ENCODE results near the gene GPR157. TPM values are rescaled to one million over a fixed set of nuclear protein-coding genes. Genes with fewer than 3 reads are reported as not detected.

GPR157 gene
- total and polyA plus RNA-seq, 4 experiments from 2014 or later: 1.6 to 10.9 (median 4.8) TPM

- ChIA-PET CTCF (ENCODE audit: partially characterized antibody) (no interaction called here), POLR2A (ENCODE audit: partially characterized antibody) (no interaction called here)
- Histone ChIP-seq H3K4me3 (ENCODE audit: low read length in 2 of 2) (no peak overlapping the region), H3K36me3 (ENCODE audit: insufficient read depth, low read length) (no peaks in the 10 kb centered on the region), H3K27ac (ENCODE audit: low read depth, low read length) (no peak overlapping the region), H3K27me3 (ENCODE audit: insufficient read depth, low read length) (no peaks in the 10 kb centered on the region), H3K9me3 (ENCODE audit: control insufficient read depth in 1 of 2, low read length in 2 of 2) (no peaks in the 10 kb centered on the region), H3K4me1 (ENCODE audit: insufficient read depth, low read length) (no peaks in the 10 kb centered on the region)
- DNase-seq: no peak
- H3K4me3 Mint-ChIP-seq: no peak overlapping the region
- no peaks in the 10 kb centered on the region for H3K4me1 Mint-ChIP-seq
- intact Hi-C loops (cut with micrococcal nuclease): no loop called here
- H3K27ac Mint-ChIP-seq: no peak overlapping the region
- H3K36me3 Mint-ChIP-seq: no peaks in the 10 kb centered on the region
- H3K27me3 Mint-ChIP-seq: peaks cover 8 to 12% of the 10 kb centered on the region in 2 donors
- peaks cover 0 to 2% (median 0%) of the 10 kb centered on the region in 8 donors for H3K9me3 Mint-ChIP-seq
Observed at GRCh38 chr1:9066945-9067807, 61.7 kb downstream of the GPR157 start.

DNA sequence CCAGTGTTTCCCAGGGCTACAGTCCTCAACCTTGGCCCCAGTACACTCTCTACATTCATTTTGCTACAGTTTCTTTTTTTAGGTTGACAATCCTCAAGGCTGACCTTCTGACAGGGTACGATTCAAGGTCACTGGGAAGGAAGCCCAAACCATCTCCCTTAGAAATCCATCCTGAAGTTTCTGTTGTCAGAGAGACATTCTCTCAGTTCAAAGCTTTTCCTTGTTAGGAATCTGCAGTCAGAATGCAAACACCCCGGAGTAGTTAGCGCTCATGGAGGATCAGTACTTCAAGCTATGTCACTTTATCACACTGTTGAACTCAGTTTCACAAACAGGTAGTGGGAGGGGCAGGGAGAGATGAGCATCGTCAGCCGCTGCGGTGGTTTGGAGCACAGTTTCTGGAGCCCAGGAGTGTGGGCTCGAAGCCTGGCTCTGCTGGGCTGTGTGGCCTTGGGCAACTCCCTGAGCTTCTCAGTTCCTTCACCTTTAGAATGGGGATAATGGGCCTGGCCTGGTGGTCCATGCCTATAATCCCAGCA lies 63.6 kb downstream of the GPR157 start:
- peaks cover 0 to 2% (median 0%) of the 10 kb centered on the region in 8 donors for H3K9me3 Mint-ChIP-seq

GRCh38 chr1:9062846-9063245 lies 66.1 kb downstream of the GPR157 start:
- no peaks in the 10 kb centered on the region for H3K36me3 ChIP-seq (ENCODE audit: insufficient read depth, low read length)
- no peak overlapping the region for H3K4me3 ChIP-seq (ENCODE audit: low read length in 2 of 2)
- no peaks in the 10 kb centered on the region for H3K36me3 Mint-ChIP-seq
- H3K27ac ChIP-seq (ENCODE audit: low read depth, low read length): no peak overlapping the region
- POLR2A ChIA-PET (ENCODE audit: partially characterized antibody): no interaction called here
- intact Hi-C loops (cut with micrococcal nuclease): no loop called here
- H3K4me1 ChIP-seq (ENCODE audit: insufficient read depth, low read length): no peaks in the 10 kb centered on the region
- H3K27me3 Mint-ChIP-seq: peaks cover 3 to 11% of the 10 kb centered on the region in 2 donors
- H3K4me3 Mint-ChIP-seq: no peak overlapping the region
- CTCF ChIA-PET (ENCODE audit: partially characterized antibody): no interaction called here
- H3K27me3 ChIP-seq (ENCODE audit: insufficient read depth, low read length): no peaks in the 10 kb centered on the region
- no peak overlapping the region for H3K27ac Mint-ChIP-seq
- H3K4me1 Mint-ChIP-seq: no peaks in the 10 kb centered on the region
- DNase-seq: no peak
- peaks cover 0 to 2% (median 0%) of the 10 kb centered on the region in 8 donors for H3K9me3 Mint-ChIP-seq
- H3K9me3 ChIP-seq (ENCODE audit: control insufficient read depth in 1 of 2, low read length in 2 of 2): no peaks in the 10 kb centered on the region

More for the DNA sequence above, 63.6 kb downstream of the GPR157 start:
- Histone ChIP-seq H3K4me3 (ENCODE audit: low read length in 2 of 2) (no peak overlapping the region), H3K27me3 (ENCODE audit: insufficient read depth, low read length) (no peaks in the 10 kb centered on the region), H3K36me3 (ENCODE audit: insufficient read depth, low read length) (no peaks in the 10 kb centered on the region), H3K4me1 (ENCODE audit: insufficient read depth, low read length) (no peaks in the 10 kb centered on the region), H3K27ac (ENCODE audit: low read depth, low read length) (no peak overlapping the region), H3K9me3 (ENCODE audit: control insufficient read depth in 1 of 2, low read length in 2 of 2) (no peaks in the 10 kb centered on the region)
- no peak overlapping the region for H3K4me3 Mint-ChIP-seq
- H3K4me1 Mint-ChIP-seq: no peaks in the 10 kb centered on the region
- DNase-seq: no peak
- H3K27ac Mint-ChIP-seq: no peak overlapping the region
- no peaks in the 10 kb centered on the region for H3K36me3 Mint-ChIP-seq
- CTCF ChIA-PET (ENCODE audit: partially characterized antibody): no interaction called here
- peaks cover 9 to 14% of the 10 kb centered on the region in 2 donors for H3K27me3 Mint-ChIP-seq
- POLR2A ChIA-PET (ENCODE audit: partially characterized antibody): no interaction called here
- intact Hi-C loops (cut with micrococcal nuclease): no loop called here

DNA sequence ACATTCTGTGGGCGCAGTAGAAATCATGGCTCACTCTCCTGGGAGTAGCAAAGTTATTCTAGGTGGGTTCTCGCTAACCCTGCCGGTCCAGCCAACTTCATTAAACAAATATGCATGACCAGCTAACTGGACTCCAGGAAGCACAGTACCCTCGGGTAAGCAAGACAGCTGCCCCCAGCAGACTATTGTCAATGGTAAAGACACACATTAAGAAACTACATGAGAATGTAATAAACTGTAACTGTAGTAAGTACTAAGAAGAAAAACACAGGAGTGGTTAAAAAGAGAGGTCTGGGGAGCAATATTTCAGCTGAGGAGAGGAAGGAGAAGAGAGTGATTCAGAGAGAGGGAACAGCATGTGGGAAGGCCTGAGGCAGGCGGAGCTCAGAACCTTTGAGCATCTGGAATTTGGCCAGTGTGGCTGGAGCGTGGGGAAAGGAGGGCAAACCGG lies 66.9 kb downstream of the GPR157 start:
- H3K4me1 ChIP-seq (ENCODE audit: insufficient read depth, low read length): no peaks in the 10 kb centered on the region
- no peaks in the 10 kb centered on the region for H3K9me3 ChIP-seq (ENCODE audit: control insufficient read depth in 1 of 2, low read length in 2 of 2)
- H3K4me3 Mint-ChIP-seq: no peak overlapping the region
- intact Hi-C loops (cut with micrococcal nuclease): no loop called here
- no peaks in the 10 kb centered on the region for H3K36me3 ChIP-seq (ENCODE audit: insufficient read depth, low read length)
- H3K27me3 ChIP-seq (ENCODE audit: insufficient read depth, low read length): no peaks in the 10 kb centered on the region
- no peaks in the 10 kb centered on the region for H3K9me3 Mint-ChIP-seq
- no peak for DNase-seq
- H3K27ac ChIP-seq (ENCODE audit: low read depth, low read length): no peak overlapping the region
- no peak overlapping the region for H3K27ac Mint-ChIP-seq
- H3K27me3 Mint-ChIP-seq: peaks cover 3 to 11% of the 10 kb centered on the region in 2 donors
- H3K4me3 ChIP-seq (ENCODE audit: low read length in 2 of 2): no peak overlapping the region
- H3K36me3 Mint-ChIP-seq: no peaks in the 10 kb centered on the region
- POLR2A ChIA-PET (ENCODE audit: partially characterized antibody): no interaction called here
- CTCF ChIA-PET (ENCODE audit: partially characterized antibody): no interaction called here
- H3K4me1 Mint-ChIP-seq: no peaks in the 10 kb centered on the region

DNA sequence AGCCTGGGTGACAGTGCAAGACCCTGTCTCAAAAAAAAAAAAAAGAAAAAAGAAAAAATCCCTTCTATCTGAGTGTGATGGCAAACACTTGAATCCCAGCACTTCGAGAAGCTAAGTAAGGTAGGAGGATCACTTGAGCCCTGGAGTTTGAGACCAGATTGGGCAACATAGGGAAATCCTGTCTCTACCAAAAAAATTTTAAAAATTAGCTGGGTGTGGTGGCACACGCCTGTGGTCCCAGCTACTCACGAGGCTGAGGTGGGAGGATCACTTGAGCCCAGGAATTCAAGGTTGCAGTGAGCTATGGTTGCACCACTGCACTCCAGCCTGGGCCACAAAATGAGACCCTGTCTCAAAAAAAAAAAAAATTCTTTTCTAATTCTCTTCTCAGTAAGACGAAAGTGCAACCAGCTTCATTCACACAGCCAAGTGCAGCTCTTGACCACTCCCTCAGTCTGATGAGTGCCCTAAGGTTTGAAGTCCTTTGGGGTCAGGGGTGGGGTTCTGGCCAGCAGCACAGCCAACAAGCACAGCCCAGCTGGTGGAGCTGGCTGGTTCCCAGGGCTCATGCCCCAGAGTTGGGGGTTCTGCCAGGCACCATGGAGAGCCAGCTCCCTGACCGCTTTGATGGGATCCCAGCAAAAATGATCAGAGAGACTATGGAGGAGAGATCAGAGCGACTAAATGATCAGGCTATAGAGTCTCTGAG lies 67.5 kb downstream of the GPR157 start:
- Histone ChIP-seq H3K9me3 (ENCODE audit: control insufficient read depth in 1 of 2, low read length in 2 of 2) (no peaks in the 10 kb centered on the region), H3K4me1 (ENCODE audit: insufficient read depth, low read length) (no peaks in the 10 kb centered on the region), H3K36me3 (ENCODE audit: insufficient read depth, low read length) (no peaks in the 10 kb centered on the region), H3K4me3 (ENCODE audit: low read length in 2 of 2) (no peak overlapping the region), H3K27ac (ENCODE audit: low read depth, low read length) (no peak overlapping the region), H3K27me3 (ENCODE audit: insufficient read depth, low read length) (no peaks in the 10 kb centered on the region)
- no peaks in the 10 kb centered on the region for H3K4me1 Mint-ChIP-seq
- ChIA-PET POLR2A (ENCODE audit: partially characterized antibody) (no interaction called here), CTCF (ENCODE audit: partially characterized antibody) (no interaction called here)
- peaks cover 3 to 11% of the 10 kb centered on the region in 2 donors for H3K27me3 Mint-ChIP-seq
- no peak overlapping the region for H3K27ac Mint-ChIP-seq
- DNase-seq: no peak
- intact Hi-C loops (cut with micrococcal nuclease): no loop called here
- H3K4me3 Mint-ChIP-seq: no peak overlapping the region
- no peaks in the 10 kb centered on the region for H3K9me3 Mint-ChIP-seq
- no peaks in the 10 kb centered on the region for H3K36me3 Mint-ChIP-seq

GRCh38 chr1:9059891-9060744 lies 68.8 kb downstream of the GPR157 start:
- Mint-ChIP-seq H3K9me3 (no peaks in the 10 kb centered on the region), H3K27me3 (peaks cover 3 to 11% of the 10 kb centered on the region in 2 donors), H3K4me1 (no peaks in the 10 kb centered on the region), H3K4me3 (no peak overlapping the region), H3K27ac (no peak overlapping the region), H3K36me3 (no peaks in the 10 kb centered on the region)
- no peaks in the 10 kb centered on the region for H3K4me1 ChIP-seq (ENCODE audit: insufficient read depth, low read length)
- H3K9me3 ChIP-seq (ENCODE audit: control insufficient read depth in 1 of 2, low read length in 2 of 2): no peaks in the 10 kb centered on the region
- no peak for DNase-seq
- POLR2A ChIA-PET (ENCODE audit: partially characterized antibody): no interaction called here
- no peak overlapping the region for H3K4me3 ChIP-seq (ENCODE audit: low read length in 2 of 2)
- CTCF ChIA-PET (ENCODE audit: partially characterized antibody): no interaction called here
- H3K36me3 ChIP-seq (ENCODE audit: insufficient read depth, low read length): no peaks in the 10 kb centered on the region
- intact Hi-C loops (cut with micrococcal nuclease): no loop called here
- H3K27me3 ChIP-seq (ENCODE audit: insufficient read depth, low read length): no peaks in the 10 kb centered on the region
- no peak overlapping the region for H3K27ac ChIP-seq (ENCODE audit: low read depth, low read length)

- H3K9me3 Mint-ChIP-seq: no peaks in the 10 kb centered on the region
- no peak overlapping the region for H3K27ac Mint-ChIP-seq
- ChIA-PET CTCF (ENCODE audit: partially characterized antibody) (interaction anchor here (2.1 kb wide), 1 partner anchor 53 kb away, joined by 6 read pairs; no protein-coding TSS in a partner anchor), POLR2A (ENCODE audit: partially characterized antibody) (no interaction called here)
- no peak overlapping the region for H3K27ac ChIP-seq (ENCODE audit: low read depth, low read length)
- H3K9me3 ChIP-seq (ENCODE audit: control insufficient read depth in 1 of 2, low read length in 2 of 2): no peaks in the 10 kb centered on the region
- H3K36me3 ChIP-seq (ENCODE audit: insufficient read depth, low read length): no peaks in the 10 kb centered on the region
- H3K4me3 ChIP-seq (ENCODE audit: low read length in 2 of 2): no peak overlapping the region
- no peaks in the 10 kb centered on the region for H3K4me1 ChIP-seq (ENCODE audit: insufficient read depth, low read length)
- no peaks in the 10 kb centered on the region for H3K4me1 Mint-ChIP-seq
- no peak for DNase-seq
- H3K27me3 ChIP-seq (ENCODE audit: insufficient read depth, low read length): no peaks in the 10 kb centered on the region
- no peaks in the 10 kb centered on the region for H3K36me3 Mint-ChIP-seq
- H3K27me3 Mint-ChIP-seq: peaks cover 3 to 5% of the 10 kb centered on the region in 2 donors
- H3K4me3 Mint-ChIP-seq: no peak overlapping the region
- intact Hi-C loops (cut with micrococcal nuclease): no loop called here
Observed at GRCh38 chr1:9058465-9058864, 70.4 kb downstream of the GPR157 start.

All from CD4-positive, alpha-beta memory T cell (primary cell).